DND-41 (cell line): ENCODE results near the gene RAPGEF1.
"Not testable (repeated sequence)": the region's sequence is repeated elsewhere in the genome, so short reads cannot be mapped to it uniquely, and the experiment has no call there.

Experiments used
- ATAC-seq: fragments of 200-7000 bp; cut with Tn5 transposase; 3 replicates; pipeline ENCODE4 v1.9.1; 2021; ENCODE audit warnings: low read depth; ENCODE audit not compliant: insufficient read depth
- DNase-seq: peaks from one replicate; pipeline ENCODE4 v3.0.0-alpha.2; 2020
- H2AFZ ChIP-seq: 2 replicates; pipeline ENCODE4 v1.6.0; 2012; ENCODE audit warnings: low read depth, low read length
- H3K27ac ChIP-seq: 2 replicates; pipeline ENCODE4 v1.5.1; 2012; ENCODE audit warnings: low read length, inconsistent platforms
- H3K27me3 ChIP-seq: fragments of 200-600 bp; sonication (generic); 2 replicates; pipeline ENCODE4 v1.6.0; 2012; ENCODE audit warnings: low read length, mild to moderate bottlenecking, inconsistent platforms; ENCODE audit not compliant: insufficient read depth, poor library complexity
- H3K36me3 ChIP-seq: 2 replicates; pipeline ENCODE4 v1.5.1; 2012; ENCODE audit warnings: low read length, inconsistent platforms; ENCODE audit not compliant: insufficient read depth
- H3K4me1 ChIP-seq: 2 replicates; pipeline ENCODE4 v1.5.1; 2012; ENCODE audit warnings: mild to moderate bottlenecking, low read length; ENCODE audit not compliant: insufficient read depth
- H3K4me2 ChIP-seq: 2 replicates; pipeline ENCODE4 v1.6.0; 2012; ENCODE audit warnings: mild to moderate bottlenecking, moderate library complexity, low read length, inconsistent platforms; ENCODE audit not compliant: insufficient read depth
- H3K4me3 ChIP-seq, 2 experiments: fragments of 200-600 bp in 1 of 2; shearing (Covaris generic) in 1 of 2; 2 replicates each; pipeline ENCODE4 v1.5.1; 2012 to 2016; ENCODE audit warnings: inconsistent platforms in 2 of 2, low read length in 2 of 2, mild to moderate bottlenecking in 2 of 2, low read depth in 1 of 2, moderate library complexity in 1 of 2
- H3K79me2 ChIP-seq: 2 replicates; pipeline ENCODE4 v1.6.0; 2012; ENCODE audit warnings: low read length, inconsistent platforms; ENCODE audit not compliant: insufficient read depth
- H3K9ac ChIP-seq: 2 replicates; pipeline ENCODE4 v1.6.0; 2012; ENCODE audit warnings: low read depth, mild to moderate bottlenecking, inconsistent platforms, low read length, moderate library complexity
- H3K9me3 ChIP-seq: 2 replicates; pipeline ENCODE4 v1.5.1; 2012; ENCODE audit warnings: low read length, moderate library complexity, mild to moderate bottlenecking, inconsistent platforms; ENCODE audit not compliant: insufficient read depth, severe bottlenecking
- H4K20me1 ChIP-seq: 2 replicates; pipeline ENCODE4 v1.6.0; 2012; ENCODE audit warnings: low read length; ENCODE audit not compliant: insufficient read depth
- CTCF ChIP-seq: IDR thresholded peaks from 2 replicates; pipeline ENCODE4 v1.5.1; 2012; ENCODE audit warnings: borderline replicate concordance, low read length, moderate library complexity, mild to moderate bottlenecking; ENCODE audit not compliant: poor library complexity, severe bottlenecking; ENCODE audit errors: extremely low read depth
- EZH2 ChIP-seq: IDR thresholded peaks from 3 replicates; pipeline ENCODE4 v1.6.1; 2012; ENCODE audit warnings: borderline replicate concordance, low read depth, mild to moderate bottlenecking, moderate library complexity, low read length, inconsistent platforms; ENCODE audit not compliant: severe bottlenecking

RAPGEF1 gene

GRCh38 chr9:131554843-131555351 is 185.0 kb downstream of the RAPGEF1 start:
- no peaks in the 10 kb centered on the region for H3K36me3 ChIP-seq
- H3K27me3 ChIP-seq, result no peaks in the 10 kb centered on the region
- DNase-seq (no peak), ATAC-seq (no peak)
- no peaks in the 10 kb centered on the region for H3K9me3 ChIP-seq
- no peak overlapping the region for H3K9ac ChIP-seq
- TF ChIP-seq CTCF, result no peak
- no peak for TF ChIP-seq EZH2
- H3K4me2 ChIP-seq, result no peak overlapping the region
- H2AFZ ChIP-seq, result no peak overlapping the region
- no peak overlapping the region for H3K4me3 ChIP-seq
- H3K27ac ChIP-seq, result no peak overlapping the region
- no peaks in the 10 kb centered on the region for H3K4me1 ChIP-seq
- H3K79me2 ChIP-seq, result no peaks in the 10 kb centered on the region
- H4K20me1 ChIP-seq, result no peaks in the 10 kb centered on the region

DNA sequence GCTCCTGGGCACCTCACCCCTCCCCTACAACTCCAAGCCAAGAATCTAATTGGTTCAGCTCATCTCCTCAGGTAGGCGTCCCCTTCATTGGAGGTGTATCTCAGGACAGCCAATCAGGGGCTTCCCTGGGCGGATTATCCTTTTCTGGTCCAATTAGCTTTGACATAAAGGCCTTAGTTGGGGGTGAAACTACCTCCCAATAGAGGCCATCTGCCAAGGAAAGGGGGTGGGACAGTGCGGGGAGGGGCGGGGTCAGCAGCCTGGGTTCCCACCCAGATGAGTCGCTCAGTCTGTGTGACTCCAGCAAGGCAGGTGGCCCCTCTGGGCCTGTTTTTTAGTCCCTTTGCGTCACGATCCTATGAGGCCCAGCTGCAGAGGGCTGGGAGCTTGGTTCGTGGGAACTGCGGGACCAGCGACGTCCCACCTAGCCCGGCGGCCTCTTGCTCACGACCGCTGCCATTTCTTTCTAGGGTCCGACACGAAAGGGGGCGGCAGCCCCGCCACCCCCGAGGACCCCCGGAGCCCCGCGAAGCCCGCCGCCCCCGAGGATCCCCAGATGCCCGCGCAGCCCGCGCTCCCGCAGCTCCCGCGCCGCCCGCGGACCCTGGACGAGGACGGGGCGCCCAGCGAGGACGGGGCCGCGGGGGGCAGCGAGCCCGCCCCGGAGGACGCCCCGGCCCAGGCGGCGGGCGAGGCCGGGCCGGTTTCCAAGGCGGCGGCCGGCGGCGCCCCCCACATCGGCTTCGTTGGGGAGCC is 185.6 kb downstream of the RAPGEF1 start:
- no peaks in the 10 kb centered on the region for H3K36me3 ChIP-seq
- DNase-seq (no peak), ATAC-seq (no peak)
- no peaks in the 10 kb centered on the region for H3K79me2 ChIP-seq
- H3K9me3 ChIP-seq, result no peaks in the 10 kb centered on the region
- no peak overlapping the region for H2AFZ ChIP-seq
- H3K27me3 ChIP-seq, result no peaks in the 10 kb centered on the region
- no peak overlapping the region for H3K9ac ChIP-seq
- no peak for TF ChIP-seq EZH2
- no peak for TF ChIP-seq CTCF
- H3K4me2 ChIP-seq, result no peak overlapping the region
- H3K4me1 ChIP-seq, result no peaks in the 10 kb centered on the region
- H3K27ac ChIP-seq, result no peak overlapping the region
- H3K4me3 ChIP-seq, result no peak overlapping the region
- no peaks in the 10 kb centered on the region for H4K20me1 ChIP-seq

GRCh38 chr9:131552030-131552429 is 187.8 kb downstream of the RAPGEF1 start:
- Histone ChIP-seq H3K4me2 (no peak overlapping the region), H3K27ac (no peak overlapping the region), H3K27me3 (no peaks in the 10 kb centered on the region), H2AFZ (no peak overlapping the region), H3K36me3 (no peaks in the 10 kb centered on the region), H4K20me1 (no peaks in the 10 kb centered on the region), H3K9me3 (no peaks in the 10 kb centered on the region), H3K9ac (no peak overlapping the region), H3K4me1 (no peaks in the 10 kb centered on the region), H3K4me3 (no peak overlapping the region), H3K79me2 (no peaks in the 10 kb centered on the region)
- DNase-seq, result no peak
- TF ChIP-seq EZH2 (no peak), CTCF (no peak)
- ATAC-seq, result no peak

DNA sequence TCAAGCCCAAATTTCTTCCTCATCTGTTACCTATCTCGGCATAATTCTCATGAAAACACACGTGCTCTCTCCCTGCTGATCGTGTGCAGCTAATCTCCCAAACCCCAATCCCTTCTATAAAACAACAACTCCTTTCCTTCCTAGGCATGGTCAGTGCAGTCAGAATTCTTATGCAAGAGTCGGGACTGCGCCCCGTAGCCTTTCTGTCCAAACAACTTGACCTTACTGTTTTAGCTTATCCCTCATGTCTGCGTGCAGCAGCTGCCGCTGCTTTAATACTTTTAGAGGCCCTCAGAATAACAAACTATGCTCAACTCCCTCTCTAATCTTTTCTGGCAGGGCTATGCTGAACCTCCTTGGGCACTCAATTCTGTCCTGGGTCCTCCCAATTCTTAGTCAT is 189.4 kb downstream of the RAPGEF1 start:
- H3K4me3 ChIP-seq, H3K9ac ChIP-seq, H2AFZ ChIP-seq, H4K20me1 ChIP-seq, H3K36me3 ChIP-seq, ATAC-seq, H3K79me2 ChIP-seq, H3K9me3 ChIP-seq, DNase-seq, H3K27me3 ChIP-seq, H3K4me1 ChIP-seq, H3K27ac ChIP-seq, H3K4me2 ChIP-seq: not testable (repeated sequence)

- H3K4me2 ChIP-seq, H3K9me3 ChIP-seq, ATAC-seq, H3K79me2 ChIP-seq, H3K4me1 ChIP-seq, H3K4me3 ChIP-seq, H2AFZ ChIP-seq, H3K27me3 ChIP-seq, DNase-seq, H3K27ac ChIP-seq, H3K9ac ChIP-seq, H3K36me3 ChIP-seq, H4K20me1 ChIP-seq: not testable (repeated sequence)
Measured at GRCh38 chr9:131549186-131549585, 190.7 kb downstream of the RAPGEF1 start.
